ENCODE data around the gene KRT75.

GRCh38 chr12:52458861-52459260 lies 24.7 kb upstream of the KRT75 start:
- TF ChIP-seq EZH2phosphoT487 (IDR thresholded peaks at IDR 0.05; ENCODE audit: borderline replicate concordance) (no peak), CTCF (conservative IDR thresholded peaks at IDR 0.05; ENCODE audit: low read length) (no peak)
